ENCODE measurements around the gene FOXP1.

GRCh38 chr3:71361334-71361890, 222.1 kb downstream of the FOXP1 start:
- TF ChIP-seq POLR2A (IDR thresholded peaks at IDR 0.05) = no peak
- TF ChIP-seq CTCF (IDR thresholded peaks at IDR 0.05) = no peak

All from uterus (tissue), 2 donors.